Stimulated activated naive CD8-positive, alpha-beta T cell treated with anti-CD3 and anti-CD28 coated beads, Interleukin-15, Interleukin-2, amounts not matched to agents 100 ng/mL and 50 ng/mL, for 24 hours (primary cell): ENCODE data around the gene FBXL7.

ENCODE experiments used
- H3K27ac Mint-ChIP-seq: one replicate; pipeline ENCODE4 v1.8.0; 2021; ENCODE audit warnings: mild to moderate bottlenecking, mixed read lengths
- H3K27me3 Mint-ChIP-seq: one replicate; pipeline ENCODE4 v1.8.0; 2021; ENCODE audit warnings: mixed read lengths
- H3K36me3 Mint-ChIP-seq: one replicate; pipeline ENCODE4 v1.8.0; 2021; ENCODE audit warnings: low read depth, mixed read lengths
- H3K4me1 Mint-ChIP-seq: one replicate; pipeline ENCODE4 v1.8.0; 2021; ENCODE audit warnings: low read depth, mixed read lengths
- H3K4me3 Mint-ChIP-seq: one replicate; pipeline ENCODE4 v1.8.0; 2021; ENCODE audit warnings: mild to moderate bottlenecking, mixed read lengths
- H3K9me3 Mint-ChIP-seq: one replicate; pipeline ENCODE4 v1.8.0; 2021; ENCODE audit warnings: mixed read lengths

The FBXL7 gene

GRCh38 chr5:15646371-15646770, 146.4 kb downstream of the FBXL7 start:
- no peaks in the 10 kb centered on the region for H3K36me3 Mint-ChIP-seq
- H3K4me1 Mint-ChIP-seq = peaks cover 6% of the 10 kb centered on the region
- no peaks in the 10 kb centered on the region for H3K9me3 Mint-ChIP-seq
- no peak overlapping the region for H3K27ac Mint-ChIP-seq
- no peak overlapping the region for H3K4me3 Mint-ChIP-seq
- H3K27me3 Mint-ChIP-seq = no peaks in the 10 kb centered on the region

- Mint-ChIP-seq H3K27ac (no peak overlapping the region), H3K4me3 (no peak overlapping the region), H3K36me3 (no peaks in the 10 kb centered on the region), H3K27me3 (no peaks in the 10 kb centered on the region), H3K4me1 (peaks cover 6% of the 10 kb centered on the region), H3K9me3 (no peaks in the 10 kb centered on the region)
These were observed 147.3 kb downstream of the FBXL7 start for GRCh38 chr5:15647251-15647650.

- Mint-ChIP-seq H3K27me3 (no peaks in the 10 kb centered on the region), H3K27ac (no peak overlapping the region), H3K4me1 (peaks cover 5% of the 10 kb centered on the region), H3K9me3 (no peaks in the 10 kb centered on the region), H3K36me3 (no peaks in the 10 kb centered on the region), H3K4me3 (no peak overlapping the region)
These were observed 150.3 kb downstream of the FBXL7 start for GRCh38 chr5:15650266-15650665.

GRCh38 chr5:15654779-15655178, 154.8 kb downstream of the FBXL7 start:
- Mint-ChIP-seq H3K27me3 (no peaks in the 10 kb centered on the region), H3K27ac (no peak overlapping the region), H3K4me1 (no peaks in the 10 kb centered on the region), H3K9me3 (peaks cover 4% of the 10 kb centered on the region), H3K4me3 (no peak overlapping the region), H3K36me3 (no peaks in the 10 kb centered on the region)

- Mint-ChIP-seq H3K4me1 (no peaks in the 10 kb centered on the region), H3K36me3 (no peaks in the 10 kb centered on the region), H3K27me3 (no peaks in the 10 kb centered on the region), H3K9me3 (peaks cover 5% of the 10 kb centered on the region), H3K4me3 (no peak overlapping the region), H3K27ac (no peak overlapping the region)
These were observed 155.7 kb downstream of the FBXL7 start for GRCh38 chr5:15655683-15656082.

GRCh38 chr5:15664961-15665360, 165.0 kb downstream of the FBXL7 start:
- Mint-ChIP-seq H3K27ac (no peak overlapping the region), H3K4me3 (no peak overlapping the region), H3K9me3 (peaks cover 36% of the 10 kb centered on the region), H3K36me3 (no peaks in the 10 kb centered on the region), H3K4me1 (no peaks in the 10 kb centered on the region), H3K27me3 (no peaks in the 10 kb centered on the region)

GRCh38 chr5:15669826-15670225, 169.8 kb downstream of the FBXL7 start:
- no peak overlapping the region for H3K27ac Mint-ChIP-seq
- no peaks in the 10 kb centered on the region for H3K36me3 Mint-ChIP-seq
- peaks cover 19% of the 10 kb centered on the region for H3K9me3 Mint-ChIP-seq
- no peaks in the 10 kb centered on the region for H3K27me3 Mint-ChIP-seq
- H3K4me3 Mint-ChIP-seq = no peak overlapping the region
- no peaks in the 10 kb centered on the region for H3K4me1 Mint-ChIP-seq

DNA sequence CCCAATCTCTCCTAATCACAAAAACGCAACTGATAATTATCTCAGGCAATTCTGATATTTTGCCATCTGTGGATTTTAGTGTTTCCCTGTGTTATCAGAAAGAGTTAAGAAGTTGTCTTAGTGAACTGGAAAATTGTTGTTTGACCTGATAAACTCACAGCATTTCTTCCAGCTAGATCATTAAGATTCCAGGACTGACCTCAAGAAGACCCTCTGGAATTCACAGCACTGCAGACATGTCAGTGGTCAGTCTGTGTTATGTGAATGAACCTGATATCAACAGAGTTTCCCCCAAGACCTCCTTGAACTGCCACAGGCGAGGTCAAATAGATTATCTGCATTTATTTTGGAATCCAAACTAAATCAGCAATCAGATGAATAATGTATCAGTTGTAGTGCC, 174.7 kb downstream of the FBXL7 start:
- Mint-ChIP-seq H3K9me3 (peaks cover 2% of the 10 kb centered on the region), H3K4me3 (no peak overlapping the region), H3K4me1 (no peaks in the 10 kb centered on the region), H3K27ac (no peak overlapping the region), H3K36me3 (no peaks in the 10 kb centered on the region), H3K27me3 (no peaks in the 10 kb centered on the region)

- Mint-ChIP-seq H3K4me3 (no peak overlapping the region), H3K27ac (no peak overlapping the region), H3K36me3 (no peaks in the 10 kb centered on the region), H3K4me1 (no peaks in the 10 kb centered on the region), H3K27me3 (no peaks in the 10 kb centered on the region), H3K9me3 (no peaks in the 10 kb centered on the region)
These were observed 176.6 kb downstream of the FBXL7 start for GRCh38 chr5:15676591-15676990.

GRCh38 chr5:15679161-15679560, 179.2 kb downstream of the FBXL7 start:
- Mint-ChIP-seq H3K9me3 (no peaks in the 10 kb centered on the region), H3K27ac (no peak overlapping the region), H3K27me3 (no peaks in the 10 kb centered on the region), H3K36me3 (no peaks in the 10 kb centered on the region), H3K4me3 (no peak overlapping the region), H3K4me1 (no peaks in the 10 kb centered on the region)

DNA sequence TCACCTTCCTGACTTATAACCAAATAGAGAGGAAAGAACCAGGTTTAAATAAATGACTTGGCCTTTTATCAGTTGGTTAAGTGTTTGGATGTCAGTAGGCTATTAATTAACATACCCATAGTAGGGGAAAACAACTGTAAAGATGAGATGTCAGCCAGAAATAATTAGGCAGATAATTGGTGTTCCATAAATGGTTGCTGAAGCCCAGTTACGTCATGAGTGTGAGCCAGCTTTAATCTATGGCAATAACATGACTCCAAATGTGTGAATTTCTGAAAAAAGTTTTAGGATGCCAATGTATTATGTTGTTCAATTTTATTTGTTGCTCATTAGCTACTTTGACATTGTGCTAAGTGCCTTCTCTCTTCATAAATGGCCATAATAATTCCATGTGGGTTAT, 180.5 kb downstream of the FBXL7 start:
- Mint-ChIP-seq H3K4me1 (no peaks in the 10 kb centered on the region), H3K27ac (no peak overlapping the region), H3K9me3 (no peaks in the 10 kb centered on the region)

DNA sequence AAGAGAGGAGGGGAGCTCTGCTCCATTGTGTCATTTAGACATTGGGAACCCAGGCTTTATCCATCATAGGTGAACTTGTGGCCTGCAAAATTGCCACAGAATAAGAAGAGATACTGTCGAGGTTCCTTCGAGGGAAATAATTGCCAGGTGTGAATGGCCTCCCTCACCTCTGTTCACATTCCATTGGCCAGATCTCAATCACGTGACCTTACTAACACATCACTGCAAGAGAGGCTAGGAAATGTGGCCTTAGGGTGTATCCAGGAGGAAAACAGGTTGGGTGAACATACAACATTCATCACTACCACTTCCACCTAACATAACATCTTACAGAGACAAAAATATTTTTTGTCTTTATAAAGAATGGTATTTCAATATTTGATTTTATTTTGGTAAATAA, 182.1 kb downstream of the FBXL7 start:
- Mint-ChIP-seq H3K9me3 (no peaks in the 10 kb centered on the region), H3K27ac (no peak overlapping the region), H3K4me3 (no peak overlapping the region), H3K4me1 (no peaks in the 10 kb centered on the region), H3K27me3 (no peaks in the 10 kb centered on the region), H3K36me3 (no peaks in the 10 kb centered on the region)

More for the DNA sequence above, 180.5 kb downstream of the FBXL7 start:
- Mint-ChIP-seq H3K4me3 (no peak overlapping the region), H3K27me3 (no peaks in the 10 kb centered on the region), H3K36me3 (no peaks in the 10 kb centered on the region)

- Mint-ChIP-seq H3K4me3 (no peak overlapping the region), H3K27me3 (no peaks in the 10 kb centered on the region), H3K27ac (no peak overlapping the region), H3K9me3 (no peaks in the 10 kb centered on the region), H3K4me1 (no peaks in the 10 kb centered on the region), H3K36me3 (no peaks in the 10 kb centered on the region)
These were observed 182.6 kb downstream of the FBXL7 start for GRCh38 chr5:15682566-15682965.

DNA sequence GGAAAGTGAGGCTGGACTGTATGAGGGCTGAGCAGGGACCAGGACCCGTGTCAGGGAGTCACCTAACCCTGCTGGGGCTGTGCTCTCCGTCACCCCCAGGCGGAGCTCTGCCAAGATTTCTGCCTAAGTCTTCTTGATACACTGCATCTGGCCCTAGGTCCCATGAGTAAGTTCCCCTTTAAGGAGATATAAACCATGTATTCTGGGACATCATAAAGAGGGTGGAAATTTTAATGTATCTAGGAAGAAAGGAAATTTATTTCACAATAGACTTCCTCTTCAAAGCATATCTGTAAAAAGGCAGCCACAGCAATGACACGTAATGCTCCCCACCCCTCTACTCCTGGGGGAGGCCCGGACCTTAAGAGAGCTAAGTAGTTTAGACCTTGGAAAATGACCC, 183.4 kb downstream of the FBXL7 start:
- no peaks in the 10 kb centered on the region for H3K27me3 Mint-ChIP-seq
- H3K27ac Mint-ChIP-seq = no peak overlapping the region
- H3K36me3 Mint-ChIP-seq = no peaks in the 10 kb centered on the region
- H3K4me3 Mint-ChIP-seq = no peak overlapping the region
- H3K4me1 Mint-ChIP-seq = no peaks in the 10 kb centered on the region
- no peaks in the 10 kb centered on the region for H3K9me3 Mint-ChIP-seq

DNA sequence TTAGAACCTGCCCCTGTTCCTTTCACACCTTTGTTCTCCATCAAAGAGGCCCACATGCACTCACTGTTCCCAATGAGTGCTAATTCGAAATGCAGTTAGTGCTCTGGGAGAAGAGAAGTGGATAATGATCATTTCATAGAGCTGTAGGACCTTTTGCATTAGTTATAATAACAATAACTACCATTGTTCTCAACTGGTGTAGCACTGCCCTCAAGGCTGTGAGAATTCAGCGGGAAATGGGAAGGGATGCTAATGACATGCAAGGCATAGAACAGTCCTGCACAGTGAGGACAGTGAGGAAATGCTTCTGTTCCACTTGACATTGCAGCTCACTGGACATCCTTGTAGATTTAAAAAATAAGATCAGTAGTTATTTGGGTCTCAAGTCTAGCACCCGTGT, 187.4 kb downstream of the FBXL7 start:
- no peaks in the 10 kb centered on the region for H3K27me3 Mint-ChIP-seq
- no peaks in the 10 kb centered on the region for H3K36me3 Mint-ChIP-seq
- H3K9me3 Mint-ChIP-seq = no peaks in the 10 kb centered on the region
- no peak overlapping the region for H3K27ac Mint-ChIP-seq
- H3K4me3 Mint-ChIP-seq = no peak overlapping the region
- no peaks in the 10 kb centered on the region for H3K4me1 Mint-ChIP-seq

DNA sequence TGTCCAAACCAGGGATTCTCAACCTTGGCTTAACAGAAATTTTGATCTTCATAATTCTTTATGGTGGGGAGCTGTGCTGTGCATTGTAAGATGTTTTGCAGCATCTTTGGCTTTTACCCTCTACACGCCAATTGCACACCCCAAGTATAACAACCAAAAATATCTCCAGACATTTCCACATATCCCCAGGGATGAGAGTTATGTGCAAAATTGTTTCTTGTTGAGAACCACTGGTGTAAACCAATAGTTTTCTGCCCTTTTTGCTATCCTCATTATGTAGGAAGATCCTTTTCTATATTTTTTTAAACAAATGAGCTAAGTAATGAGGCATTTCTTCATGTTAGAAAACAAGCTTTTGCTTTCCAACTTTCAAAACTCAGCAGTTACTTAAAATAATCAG, 189.9 kb downstream of the FBXL7 start:
- H3K27me3 Mint-ChIP-seq = no peaks in the 10 kb centered on the region
- H3K27ac Mint-ChIP-seq = no peak overlapping the region
- H3K36me3 Mint-ChIP-seq = no peaks in the 10 kb centered on the region
- H3K4me3 Mint-ChIP-seq = no peak overlapping the region
- H3K9me3 Mint-ChIP-seq = no peaks in the 10 kb centered on the region
- no peaks in the 10 kb centered on the region for H3K4me1 Mint-ChIP-seq

GRCh38 chr5:15690611-15691010, 190.6 kb downstream of the FBXL7 start:
- Mint-ChIP-seq H3K27me3 (no peaks in the 10 kb centered on the region), H3K36me3 (no peaks in the 10 kb centered on the region), H3K9me3 (no peaks in the 10 kb centered on the region), H3K4me1 (no peaks in the 10 kb centered on the region), H3K4me3 (no peak overlapping the region), H3K27ac (no peak overlapping the region)
